HL-60 (cell line): ENCODE data around the gene GALK2.

Source experiments
- DNase-seq, 2 experiments: peaks; one replicate each; pipeline ENCODE4 v3.0.0-alpha.2; 2010 to 2020; ENCODE audit warnings: low read depth in 1 of 2, low spot score in 1 of 2
- H3K27ac ChIP-seq: fragments of 250-450 bp; sonication (Bioruptor Pico); replicated peaks from 2 replicates; pipeline ENCODE4 v1.5.1; 2020; ENCODE audit warnings: mild to moderate bottlenecking, moderate library complexity
- H3K27me3 ChIP-seq: fragments of 250-450 bp; sonication (Bioruptor Pico); 2 replicates; pipeline ENCODE4 v1.5.1; 2021; ENCODE audit warnings: mild to moderate bottlenecking, moderate library complexity; ENCODE audit not compliant: insufficient read depth, poor library complexity, severe bottlenecking
- H3K4me3 ChIP-seq: replicated peaks from 2 replicates; pipeline ENCODE4 v1.5.1; 2011; ENCODE audit warnings: mild to moderate bottlenecking, control low read depth, low read length; ENCODE audit not compliant: insufficient read depth
- CTCF ChIP-seq: IDR thresholded peaks from one replicate; pipeline ENCODE4 v1.5.1; 2011; ENCODE audit warnings: low read length, control low read depth, inconsistent platforms; ENCODE audit not compliant: insufficient read depth
- GABPA ChIP-seq: IDR thresholded peaks from 2 replicates; pipeline ENCODE4 v1.6.1; 2012; ENCODE audit warnings: low read depth
- POLR2AphosphoS5 ChIP-seq: IDR thresholded peaks from 2 replicates; pipeline ENCODE4 v1.6.1; 2012; ENCODE audit warnings: low read depth
- SPI1 ChIP-seq: IDR thresholded peaks from 2 replicates; pipeline ENCODE4 v1.6.1; 2012; ENCODE audit warnings: low read depth, mild to moderate bottlenecking, borderline replicate concordance
- TF ChIP-seq, protein P1 (sequence below): IDR thresholded peaks from 2 replicates; pipeline ENCODE4 v1.6.1; 2012; ENCODE audit warnings: low read depth; ENCODE audit not compliant: insufficient replicate concordance

GALK2 gene

DNA sequence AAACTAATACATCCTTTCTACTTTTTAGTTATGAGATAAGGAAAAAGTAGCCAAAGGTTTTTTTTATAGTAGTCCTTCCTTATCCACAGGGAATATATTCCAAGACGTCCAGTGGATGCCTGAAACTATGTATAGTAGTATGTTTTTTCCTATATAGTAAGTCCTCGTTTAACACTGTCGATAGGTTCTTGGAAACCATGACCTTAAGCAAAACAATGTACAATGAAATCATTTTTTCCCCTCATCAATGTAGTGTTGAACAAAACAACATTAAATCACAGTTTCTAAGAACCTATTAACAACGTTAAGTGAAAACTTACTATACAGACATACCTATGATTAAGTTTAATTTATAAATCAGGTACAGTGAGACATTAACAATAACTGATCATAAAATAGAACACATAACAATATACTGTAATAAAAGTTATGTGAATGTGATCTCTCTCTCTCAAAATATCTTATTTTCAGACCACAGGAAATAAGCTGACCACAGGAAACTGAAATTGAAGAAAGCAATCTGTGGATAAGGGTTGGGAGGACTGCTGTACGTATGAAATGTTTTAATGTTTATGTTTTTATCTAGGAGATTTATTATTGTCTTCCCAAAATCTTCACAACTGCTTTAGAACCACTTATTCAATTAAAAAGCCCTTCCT is 35.2 kb upstream of the GALK2 start:
- DNase-seq: no peak
- H3K27me3 ChIP-seq: no peaks in the 10 kb centered on the region
- H3K27ac ChIP-seq: no peak overlapping the region
- TF ChIP-seq GABPA (no peak), SPI1 (no peak), POLR2AphosphoS5 (no peak), CTCF (no peak)
- TF ChIP-seq, protein P1, sequence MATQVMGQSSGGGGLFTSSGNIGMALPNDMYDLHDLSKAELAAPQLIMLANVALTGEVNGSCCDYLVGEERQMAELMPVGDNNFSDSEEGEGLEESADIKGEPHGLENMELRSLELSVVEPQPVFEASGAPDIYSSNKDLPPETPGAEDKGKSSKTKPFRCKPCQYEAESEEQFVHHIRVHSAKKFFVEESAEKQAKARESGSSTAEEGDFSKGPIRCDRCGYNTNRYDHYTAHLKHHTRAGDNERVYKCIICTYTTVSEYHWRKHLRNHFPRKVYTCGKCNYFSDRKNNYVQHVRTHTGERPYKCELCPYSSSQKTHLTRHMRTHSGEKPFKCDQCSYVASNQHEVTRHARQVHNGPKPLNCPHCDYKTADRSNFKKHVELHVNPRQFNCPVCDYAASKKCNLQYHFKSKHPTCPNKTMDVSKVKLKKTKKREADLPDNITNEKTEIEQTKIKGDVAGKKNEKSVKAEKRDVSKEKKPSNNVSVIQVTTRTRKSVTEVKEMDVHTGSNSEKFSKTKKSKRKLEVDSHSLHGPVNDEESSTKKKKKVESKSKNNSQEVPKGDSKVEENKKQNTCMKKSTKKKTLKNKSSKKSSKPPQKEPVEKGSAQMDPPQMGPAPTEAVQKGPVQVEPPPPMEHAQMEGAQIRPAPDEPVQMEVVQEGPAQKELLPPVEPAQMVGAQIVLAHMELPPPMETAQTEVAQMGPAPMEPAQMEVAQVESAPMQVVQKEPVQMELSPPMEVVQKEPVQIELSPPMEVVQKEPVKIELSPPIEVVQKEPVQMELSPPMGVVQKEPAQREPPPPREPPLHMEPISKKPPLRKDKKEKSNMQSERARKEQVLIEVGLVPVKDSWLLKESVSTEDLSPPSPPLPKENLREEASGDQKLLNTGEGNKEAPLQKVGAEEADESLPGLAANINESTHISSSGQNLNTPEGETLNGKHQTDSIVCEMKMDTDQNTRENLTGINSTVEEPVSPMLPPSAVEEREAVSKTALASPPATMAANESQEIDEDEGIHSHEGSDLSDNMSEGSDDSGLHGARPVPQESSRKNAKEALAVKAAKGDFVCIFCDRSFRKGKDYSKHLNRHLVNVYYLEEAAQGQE: no peak
- H3K4me3 ChIP-seq: no peak overlapping the region

DNA sequence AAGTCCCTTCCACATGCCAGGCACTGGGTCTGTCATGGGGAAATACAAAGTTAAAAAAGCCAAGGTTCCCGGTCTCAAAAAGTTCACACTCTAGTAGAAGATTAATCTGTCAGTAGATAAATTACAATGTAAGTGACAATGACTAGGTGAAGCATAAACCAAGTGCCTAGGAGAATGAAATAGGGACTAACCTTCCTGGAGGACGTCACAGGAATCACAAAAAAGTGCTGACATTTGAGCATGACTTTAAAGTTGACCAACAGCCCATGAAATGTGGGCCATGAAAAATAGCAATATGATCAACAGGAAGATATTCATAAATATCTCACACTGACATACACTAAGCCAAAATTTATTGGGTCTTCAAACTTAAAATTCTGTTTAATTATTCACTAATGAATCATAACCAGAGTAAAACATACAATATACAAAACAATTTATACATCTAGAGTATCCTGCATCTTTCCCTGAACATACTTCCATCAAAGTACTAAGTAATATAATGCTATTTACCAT is 34.6 kb upstream of the GALK2 start:
- no peak overlapping the region for H3K27ac ChIP-seq
- DNase-seq: no peak
- TF ChIP-seq CTCF: no peak
- TF ChIP-seq, protein P1: no peak
- no peak for TF ChIP-seq POLR2AphosphoS5
- no peak for TF ChIP-seq GABPA
- TF ChIP-seq SPI1: no peak

DNA sequence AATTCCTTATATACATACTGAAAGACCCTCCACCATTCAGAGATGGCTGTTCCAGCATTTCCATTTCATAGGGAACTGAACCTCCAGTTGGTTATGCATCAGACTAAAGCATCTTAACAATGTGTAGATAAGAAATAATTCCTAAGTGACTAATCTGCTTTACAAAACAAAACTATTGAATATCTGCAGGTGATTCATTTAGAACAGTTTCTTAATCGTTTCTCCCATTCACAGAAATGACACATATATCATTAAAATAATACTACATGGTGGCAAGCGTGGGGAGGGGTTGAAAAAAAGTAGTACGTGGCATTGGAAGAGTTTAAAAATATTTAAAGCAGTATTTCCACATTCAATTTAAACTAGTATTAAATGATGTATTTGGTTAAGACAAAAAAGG is 34.1 kb upstream of the GALK2 start:
- TF ChIP-seq SPI1 (no peak), CTCF (no peak), GABPA (no peak), POLR2AphosphoS5 (no peak)
- TF ChIP-seq, protein P1: no peak
- no peak for DNase-seq
- Histone ChIP-seq H3K4me3 (no peak overlapping the region), H3K27me3 (no peaks in the 10 kb centered on the region), H3K27ac (no peak overlapping the region)

More for the DNA sequence above, 34.6 kb upstream of the GALK2 start:
- Histone ChIP-seq H3K27me3 (no peaks in the 10 kb centered on the region), H3K4me3 (no peak overlapping the region)
